Measurements from ENCODE around the gene HSD17B13. TPM values are rescaled to one million over a fixed set of nuclear protein-coding genes. Genes with fewer than 3 reads are reported as not detected.

Gene HSD17B13
- total and polyA plus RNA-seq, 2 of the 13 experiments (the other 11 are each of a cell fraction or from before 2014, with no cell fraction given), result 0.04 to 0.15 TPM

- TF ChIP-seq, protein P1, sequence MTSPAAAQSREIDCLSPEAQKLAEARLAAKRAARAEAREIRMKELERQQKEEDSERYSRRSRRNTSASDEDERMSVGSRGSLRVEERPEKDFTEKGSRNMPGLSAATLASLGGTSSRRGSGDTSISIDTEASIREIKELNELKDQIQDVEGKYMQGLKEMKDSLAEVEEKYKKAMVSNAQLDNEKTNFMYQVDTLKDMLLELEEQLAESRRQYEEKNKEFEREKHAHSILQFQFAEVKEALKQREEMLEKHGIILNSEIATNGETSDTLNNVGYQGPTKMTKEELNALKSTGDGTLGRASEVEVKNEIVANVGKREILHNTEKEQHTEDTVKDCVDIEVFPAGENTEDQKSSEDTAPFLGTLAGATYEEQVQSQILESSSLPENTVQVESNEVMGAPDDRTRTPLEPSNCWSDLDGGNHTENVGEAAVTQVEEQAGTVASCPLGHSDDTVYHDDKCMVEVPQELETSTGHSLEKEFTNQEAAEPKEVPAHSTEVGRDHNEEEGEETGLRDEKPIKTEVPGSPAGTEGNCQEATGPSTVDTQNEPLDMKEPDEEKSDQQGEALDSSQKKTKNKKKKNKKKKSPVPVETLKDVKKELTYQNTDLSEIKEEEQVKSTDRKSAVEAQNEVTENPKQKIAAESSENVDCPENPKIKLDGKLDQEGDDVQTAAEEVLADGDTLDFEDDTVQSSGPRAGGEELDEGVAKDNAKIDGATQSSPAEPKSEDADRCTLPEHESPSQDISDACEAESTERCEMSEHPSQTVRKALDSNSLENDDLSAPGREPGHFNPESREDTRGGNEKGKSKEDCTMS (CRISPR knock-in tag; conservative IDR thresholded peaks at IDR 0.05), result no peak
- TF ChIP-seq RCOR2 (CRISPR knock-in tag; IDR thresholded peaks at IDR 0.05) (0 out of 2 replicates have a peak, but pooled peaks have one; percentile 24), ZNF614 (CRISPR knock-in tag; IDR thresholded peaks at IDR 0.05; ENCODE audit: borderline replicate concordance) (no peak), RFXANK (CRISPR knock-in tag; IDR thresholded peaks at IDR 0.05) (no peak), FOXO4 (CRISPR knock-in tag; conservative IDR thresholded peaks at IDR 0.05) (no peak), ZNF546 (CRISPR knock-in tag; conservative IDR thresholded peaks at IDR 0.05) (no peak), ZMYM3 (CRISPR knock-in tag; IDR thresholded peaks at IDR 0.05) (0 out of 2 replicates have a peak, but pooled peaks have one; percentile 27), ZNF747 (CRISPR knock-in tag; IDR thresholded peaks at IDR 0.05; ENCODE audit: borderline replicate concordance) (no peak), ZNF136 (CRISPR knock-in tag; IDR thresholded peaks at IDR 0.05; ENCODE audit: low read depth) (no peak), RARA (CRISPR knock-in tag; IDR thresholded peaks at IDR 0.05) (peak; percentile 80), REST (IDR thresholded peaks at IDR 0.05; ENCODE audit: borderline replicate concordance in 1 of 2, low read depth in 1 of 2, low read length in 2 of 2) (no peak), TBL1XR1 (IDR thresholded peaks at IDR 0.05; ENCODE audit: borderline replicate concordance, low read length, partially characterized antibody) (no peak), ZNF616 (CRISPR knock-in tag; IDR thresholded peaks at IDR 0.05; ENCODE audit: low read depth) (no peak), ARID3A (IDR thresholded peaks at IDR 0.05; ENCODE audit: low read depth, low read length) (peak; percentile 70; the same call in 1 of the 2 replicates), HNRNPK (IDR thresholded peaks at IDR 0.05; ENCODE audit: low read depth, low read length, poor library complexity, severe bottlenecking) (no peak), ZBTB42 (CRISPR knock-in tag; IDR thresholded peaks at IDR 0.05) (no peak), MEIS2 (CRISPR knock-in tag; IDR thresholded peaks at IDR 0.05) (no peak)
- TF ChIP-seq, protein P2, sequence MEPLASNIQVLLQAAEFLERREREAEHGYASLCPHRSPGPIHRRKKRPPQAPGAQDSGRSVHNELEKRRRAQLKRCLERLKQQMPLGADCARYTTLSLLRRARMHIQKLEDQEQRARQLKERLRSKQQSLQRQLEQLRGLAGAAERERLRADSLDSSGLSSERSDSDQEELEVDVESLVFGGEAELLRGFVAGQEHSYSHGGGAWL (CRISPR knock-in tag; IDR thresholded peaks at IDR 0.05), result no peak
Observed at GRCh38 chr4:87317527-87317926, 5.2 kb downstream of the HSD17B13 start (continued).
